Activated B cell treated with CpG ODN at 0.5 μM for 24 hours (primary cell): Measurements from ENCODE around the gene THSD7A. TPM values are rescaled to one million over a fixed set of nuclear protein-coding genes. Genes with fewer than 3 reads are reported as not detected.

Experiments used
- ATAC-seq: fragments of 200-7000 bp; cut with Tn5 transposase; one replicate; pipeline ENCODE4 v1.10.0; 2021; ENCODE audit warnings: low read depth, mild to moderate bottlenecking, moderate library complexity
- CTCF ChIA-PET: fragments of 350-600 bp; sonication (Branson Sonifier 250); formaldehyde crosslinking; loops from one replicate; lab custom pipeline; 2021; ENCODE audit warnings: antibody characterized with exemption; lab: Charles Lee
- POLR2A ChIA-PET: fragments of 350-600 bp; sonication (Branson Sonifier 250); formaldehyde crosslinking; loops from one replicate; lab custom pipeline; 2021; ENCODE audit warnings: antibody characterized with exemption; lab: Charles Lee
- DNase-seq: peaks from one replicate; pipeline ENCODE4 v3.0.0; 2022
- H3K27ac Mint-ChIP-seq: one replicate; pipeline ENCODE4 v1.8.0; 2020; ENCODE audit warnings: mixed read lengths
- H3K27me3 Mint-ChIP-seq: one replicate; pipeline ENCODE4 v1.8.0; 2021; ENCODE audit warnings: mixed read lengths
- H3K36me3 Mint-ChIP-seq: one replicate; pipeline ENCODE4 v1.8.0; 2021; ENCODE audit warnings: low read depth, mixed read lengths
- H3K4me1 Mint-ChIP-seq: one replicate; pipeline ENCODE4 v1.8.0; 2021; ENCODE audit warnings: mixed read lengths
- H3K4me3 Mint-ChIP-seq: one replicate; pipeline ENCODE4 v1.8.0; 2020; ENCODE audit warnings: mild to moderate bottlenecking, mixed read lengths
- H3K9me3 Mint-ChIP-seq: one replicate; pipeline ENCODE4 v1.8.0; 2020; ENCODE audit warnings: mixed read lengths
- intact Hi-C: fragments of 100-400 bp; cut with micrococcal nuclease; formaldehyde crosslinking; loops from one replicate; pipeline ENCODE4 v1.15.1; 2024
- total RNA-seq: library from RNA; stranded (reverse); gene quantifications from 2 replicates; pipeline ENCODE4 v1.2.3, GENCODE V29; 2022
- TF ChIP-seq, protein P1 (sequence below): fragments of 200-600 bp; IDR thresholded peaks from one replicate; pipeline ENCODE4 v1.8.0; 2022; ENCODE audit warnings: antibody characterized with exemption, mild to moderate bottlenecking

THSD7A gene
- total RNA-seq, 1 donor from 2014 or later: not detected

DNA sequence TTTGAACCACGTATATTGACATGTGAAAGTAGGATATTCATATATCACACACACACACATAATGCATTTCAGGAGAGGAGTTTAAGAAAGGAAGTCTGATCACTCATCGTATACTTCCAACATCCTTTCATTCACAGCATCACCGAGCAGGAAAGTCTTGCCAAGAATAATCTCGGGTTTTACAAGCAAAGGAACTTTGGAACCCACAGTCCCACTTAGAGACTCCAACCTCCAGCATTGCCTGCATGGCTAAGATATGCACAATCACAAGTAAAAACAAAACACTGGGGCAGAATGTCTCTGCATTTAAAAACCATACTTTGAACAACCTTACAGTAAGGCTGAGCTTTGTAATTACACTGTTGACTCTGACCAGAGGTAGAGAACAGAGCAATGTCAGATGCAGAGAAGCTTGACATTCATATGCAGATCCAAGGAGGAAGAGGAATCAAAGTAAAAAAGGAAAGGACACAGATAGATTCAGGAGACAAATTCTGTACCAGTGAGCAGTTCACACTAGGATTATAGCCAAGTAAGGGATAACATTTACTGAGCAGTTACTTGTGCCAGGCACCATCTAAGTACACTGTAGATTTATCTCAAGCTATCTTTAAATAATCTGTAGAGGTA is 14.8 kb downstream of the THSD7A start:
- ChIA-PET POLR2A (no interaction called here), CTCF (no interaction called here)
- H3K27me3 Mint-ChIP-seq: no peaks in the 10 kb centered on the region

DNA sequence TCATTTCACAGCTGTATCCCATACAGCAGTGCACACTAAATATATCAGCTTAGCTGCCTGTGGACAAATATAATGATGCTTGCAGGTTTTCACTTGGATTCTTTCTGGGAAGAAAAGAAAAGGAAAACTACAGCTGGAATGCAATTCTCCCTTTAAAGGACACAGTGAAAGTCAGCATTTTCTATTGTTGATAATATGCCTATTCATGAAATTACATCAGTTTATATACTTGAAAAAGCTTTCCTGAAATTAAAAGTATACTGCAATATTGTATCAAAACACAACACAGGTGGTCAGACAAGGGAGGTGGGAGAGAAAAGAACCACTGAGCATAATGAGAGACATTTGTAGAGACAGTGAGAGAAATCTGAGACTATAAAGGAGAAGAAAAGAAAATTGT is 20.3 kb downstream of the THSD7A start:
- POLR2A ChIA-PET: no interaction called here
- no peaks in the 10 kb centered on the region for H3K27me3 Mint-ChIP-seq
- DNase-seq (no peak), ATAC-seq (no peak)
- H3K4me1 Mint-ChIP-seq: no peaks in the 10 kb centered on the region
- no peaks in the 10 kb centered on the region for H3K9me3 Mint-ChIP-seq
- H3K27ac Mint-ChIP-seq: no peak overlapping the region
- CTCF ChIA-PET: no interaction called here
- intact Hi-C loops: no loop called here
- TF ChIP-seq, protein P1, sequence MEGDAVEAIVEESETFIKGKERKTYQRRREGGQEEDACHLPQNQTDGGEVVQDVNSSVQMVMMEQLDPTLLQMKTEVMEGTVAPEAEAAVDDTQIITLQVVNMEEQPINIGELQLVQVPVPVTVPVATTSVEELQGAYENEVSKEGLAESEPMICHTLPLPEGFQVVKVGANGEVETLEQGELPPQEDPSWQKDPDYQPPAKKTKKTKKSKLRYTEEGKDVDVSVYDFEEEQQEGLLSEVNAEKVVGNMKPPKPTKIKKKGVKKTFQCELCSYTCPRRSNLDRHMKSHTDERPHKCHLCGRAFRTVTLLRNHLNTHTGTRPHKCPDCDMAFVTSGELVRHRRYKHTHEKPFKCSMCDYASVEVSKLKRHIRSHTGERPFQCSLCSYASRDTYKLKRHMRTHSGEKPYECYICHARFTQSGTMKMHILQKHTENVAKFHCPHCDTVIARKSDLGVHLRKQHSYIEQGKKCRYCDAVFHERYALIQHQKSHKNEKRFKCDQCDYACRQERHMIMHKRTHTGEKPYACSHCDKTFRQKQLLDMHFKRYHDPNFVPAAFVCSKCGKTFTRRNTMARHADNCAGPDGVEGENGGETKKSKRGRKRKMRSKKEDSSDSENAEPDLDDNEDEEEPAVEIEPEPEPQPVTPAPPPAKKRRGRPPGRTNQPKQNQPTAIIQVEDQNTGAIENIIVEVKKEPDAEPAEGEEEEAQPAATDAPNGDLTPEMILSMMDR: no peak
- H3K4me3 Mint-ChIP-seq: no peak overlapping the region
- no peaks in the 10 kb centered on the region for H3K36me3 Mint-ChIP-seq

More for the DNA sequence above, 14.8 kb downstream of the THSD7A start:
- TF ChIP-seq, protein P1: no peak
- no peaks in the 10 kb centered on the region for H3K4me1 Mint-ChIP-seq
- DNase-seq (no peak), ATAC-seq (no peak)
- no peak overlapping the region for H3K4me3 Mint-ChIP-seq
- no peak overlapping the region for H3K27ac Mint-ChIP-seq
- intact Hi-C loops: no loop called here
- H3K36me3 Mint-ChIP-seq: no peaks in the 10 kb centered on the region
- no peaks in the 10 kb centered on the region for H3K9me3 Mint-ChIP-seq

GRCh38 chr7:11810043-11810625 is 21.9 kb downstream of the THSD7A start:
- intact Hi-C loops: no loop called here
- ChIA-PET POLR2A (no interaction called here), CTCF (no interaction called here)
- no peaks in the 10 kb centered on the region for H3K27me3 Mint-ChIP-seq
- ATAC-seq (no peak), DNase-seq (no peak)
- H3K9me3 Mint-ChIP-seq: no peaks in the 10 kb centered on the region
- H3K36me3 Mint-ChIP-seq: no peaks in the 10 kb centered on the region
- H3K27ac Mint-ChIP-seq: no peak overlapping the region
- no peak overlapping the region for H3K4me3 Mint-ChIP-seq
- H3K4me1 Mint-ChIP-seq: no peaks in the 10 kb centered on the region
- TF ChIP-seq, protein P1: no peak

DNA sequence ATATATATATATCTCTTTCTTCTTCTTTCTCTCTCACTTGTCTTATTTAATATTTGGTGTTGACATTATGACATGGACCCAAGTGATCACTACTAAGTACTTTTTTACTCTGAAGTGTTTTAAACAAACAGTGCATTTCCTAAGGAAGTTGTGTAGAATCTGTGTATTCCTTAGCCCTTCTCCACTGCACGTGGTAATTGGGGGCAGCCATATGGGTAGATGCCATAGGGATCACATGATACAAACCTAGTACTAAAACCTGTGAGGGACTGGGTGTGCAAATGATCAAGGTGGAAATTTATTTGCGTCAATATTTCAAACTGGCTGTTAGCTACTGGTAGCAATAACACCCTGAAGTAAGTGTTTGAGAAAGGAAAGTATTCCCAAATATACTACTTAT is 25.0 kb downstream of the THSD7A start:
- CTCF ChIA-PET: no interaction called here
- H3K4me3 Mint-ChIP-seq: no peak overlapping the region
- H3K36me3 Mint-ChIP-seq: no peaks in the 10 kb centered on the region
- H3K9me3 Mint-ChIP-seq: no peaks in the 10 kb centered on the region
- intact Hi-C loops: no loop called here
- ATAC-seq: no peak
- POLR2A ChIA-PET: no interaction called here
- no peaks in the 10 kb centered on the region for H3K4me1 Mint-ChIP-seq
- H3K27me3 Mint-ChIP-seq: no peaks in the 10 kb centered on the region
- DNase-seq: no peak
- no peak overlapping the region for H3K27ac Mint-ChIP-seq
- TF ChIP-seq, protein P1: no peak

DNA sequence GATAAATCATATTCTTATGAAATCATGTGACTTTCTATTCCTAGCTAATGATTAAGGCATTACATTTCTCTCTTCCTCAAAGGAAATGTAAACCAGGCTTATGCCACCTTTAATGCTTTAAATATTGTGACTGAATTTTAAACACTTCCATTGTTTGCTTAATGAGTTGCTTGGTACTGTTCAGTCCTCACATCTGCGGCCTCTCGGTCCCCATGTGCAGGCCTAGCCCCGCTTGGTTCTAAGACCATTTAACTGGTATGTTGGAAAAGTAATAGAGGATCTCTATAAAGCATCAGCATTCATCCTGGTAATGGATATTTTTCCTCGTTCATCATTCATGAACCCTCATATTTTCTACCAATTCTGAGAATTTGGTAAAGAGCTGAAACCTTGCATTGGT is 27.4 kb downstream of the THSD7A start:
- Mint-ChIP-seq H3K27me3 (no peaks in the 10 kb centered on the region), H3K36me3 (no peaks in the 10 kb centered on the region), H3K27ac (no peak overlapping the region), H3K4me1 (no peaks in the 10 kb centered on the region), H3K9me3 (no peaks in the 10 kb centered on the region), H3K4me3 (no peak overlapping the region)
- POLR2A ChIA-PET: no interaction called here
- TF ChIP-seq, protein P1: no peak
- CTCF ChIA-PET: no interaction called here
- no peak for DNase-seq
- intact Hi-C loops: no loop called here
- ATAC-seq: no peak
